ENCODE data around the gene TRIM6.
"Not testable (repeated sequence)": the region's sequence is repeated elsewhere in the genome, so short reads cannot be mapped to it uniquely, and the experiment has no call there.

The TRIM6 gene

GRCh38 chr11:5596607-5597201, at the start of gene TRIM6:
Gene TRIM6 (plus strand): TSS chr11:5596637. CDS start chr11:5596898, 261 bp downstream.
- no peak for DNase-seq

GRCh38 chr11:5547982-5548381, 48.5 kb upstream of the TRIM6 start:
- no peak for DNase-seq

GRCh38 chr11:5548440-5548839, 48.0 kb upstream of the TRIM6 start, which contains the start of gene OR52H1:
Gene OR52H1 (minus strand): TSS chr11:5548540. CDS start chr11:5545505, 3,035 bp downstream.
- no peak for DNase-seq

DNA sequence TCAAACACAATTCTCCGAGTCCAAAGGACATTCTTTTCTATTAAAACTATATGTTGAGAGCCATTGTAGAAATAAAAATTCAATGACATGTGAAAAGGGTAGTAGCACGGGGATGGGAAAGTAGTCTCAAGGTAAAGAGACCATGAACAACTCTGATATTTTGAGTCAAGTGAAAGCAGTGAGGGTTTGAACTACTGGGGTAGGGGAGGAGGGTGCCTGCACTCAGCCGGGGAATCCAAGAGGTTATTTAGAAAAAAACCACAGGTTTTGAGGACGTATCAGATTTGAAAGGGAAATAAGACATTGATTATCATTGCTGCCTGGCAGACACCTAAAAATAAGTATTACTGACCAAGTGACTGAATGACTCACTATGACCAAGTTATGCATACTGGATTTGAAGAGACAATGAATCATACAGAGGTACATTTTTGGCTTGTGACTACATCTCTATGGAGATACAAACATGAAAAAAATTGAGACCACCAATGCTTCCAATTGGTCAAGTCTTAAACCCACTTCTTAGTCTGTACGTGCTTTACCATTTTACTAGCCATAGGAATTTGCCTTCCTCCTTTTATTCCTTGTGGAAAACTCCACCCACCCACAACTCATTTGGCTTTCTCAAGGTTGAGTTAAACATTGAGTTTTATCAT, 45.9 kb upstream of the TRIM6 start:
- DNase-seq = no peak

- no peak for DNase-seq
These were observed 43.1 kb upstream of the TRIM6 start for GRCh38 chr11:5553343-5553742.

GRCh38 chr11:5556596-5557188, 39.7 kb upstream of the TRIM6 start:
- DNase-seq = no peak

DNA sequence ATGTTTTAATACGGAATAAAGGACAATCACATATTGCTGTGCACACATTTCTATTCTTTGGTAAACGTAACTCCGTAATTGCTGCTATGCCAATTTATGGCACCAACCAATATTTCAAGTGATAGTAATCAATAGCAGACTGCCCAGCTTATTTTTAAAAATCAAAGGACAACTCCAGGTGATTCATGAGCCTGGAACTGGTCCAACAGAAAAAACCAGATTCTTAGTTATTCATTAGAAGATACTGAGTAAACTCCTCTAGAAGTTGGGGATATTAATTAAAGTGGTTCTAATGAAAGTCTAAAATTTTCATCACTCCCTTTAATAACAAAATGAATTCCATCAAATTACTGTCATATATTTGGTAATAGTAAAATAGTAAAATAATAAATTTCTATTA, 38.7 kb upstream of the TRIM6 start:
- DNase-seq = no peak

GRCh38 chr11:5564259-5565019, 32.0 kb upstream of the TRIM6 start:
- DNase-seq = no peak

DNA sequence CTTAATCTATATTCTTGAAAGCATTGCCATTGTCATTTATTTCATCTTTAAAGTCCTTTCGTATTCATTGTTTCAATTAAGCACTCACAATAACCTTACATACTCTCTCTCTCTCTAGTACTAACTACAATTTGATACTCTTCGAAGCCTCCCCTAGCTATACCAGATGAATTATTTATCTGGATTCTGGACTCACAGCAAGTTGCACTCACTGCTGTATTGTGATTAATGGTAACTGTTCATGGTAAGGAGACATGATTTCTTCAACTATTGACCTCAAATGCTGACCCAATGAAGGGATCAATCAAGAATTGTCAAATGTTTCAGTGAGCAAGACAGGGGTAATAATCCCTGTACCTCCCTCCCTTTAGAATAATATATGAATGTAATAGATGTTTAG, 21.8 kb upstream of the TRIM6 start:
- DNase-seq = no peak

DNA sequence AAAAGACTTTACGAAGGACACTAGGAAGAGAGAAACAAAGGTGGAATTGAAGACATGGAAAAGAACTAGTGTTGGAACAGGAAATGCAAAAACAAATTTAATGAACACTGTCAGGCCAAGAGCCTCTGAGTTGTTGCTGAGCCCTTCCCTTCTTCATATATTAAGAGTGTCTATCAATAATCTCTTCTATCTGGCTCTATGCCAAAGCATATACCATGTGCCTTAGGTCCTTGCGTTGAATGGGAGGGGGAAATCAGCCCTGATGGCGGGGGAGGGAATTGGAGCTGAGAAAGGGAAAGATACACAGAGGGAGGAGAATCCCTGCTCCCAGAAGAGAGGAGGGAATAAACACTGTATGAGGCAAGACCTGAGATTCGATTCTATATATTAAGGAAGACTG, 21.3 kb upstream of the TRIM6 start:
- DNase-seq = no peak

GRCh38 chr11:5577101-5577500, 19.3 kb upstream of the TRIM6 start:
- DNase-seq = no peak

GRCh38 chr11:5580577-5580976, 15.9 kb upstream of the TRIM6 start, which contains the start of gene OR52B6:
Gene OR52B6 (plus strand): TSS chr11:5580877. CDS start chr11:5580877, 0 bp downstream.
- no peak for DNase-seq

DNA sequence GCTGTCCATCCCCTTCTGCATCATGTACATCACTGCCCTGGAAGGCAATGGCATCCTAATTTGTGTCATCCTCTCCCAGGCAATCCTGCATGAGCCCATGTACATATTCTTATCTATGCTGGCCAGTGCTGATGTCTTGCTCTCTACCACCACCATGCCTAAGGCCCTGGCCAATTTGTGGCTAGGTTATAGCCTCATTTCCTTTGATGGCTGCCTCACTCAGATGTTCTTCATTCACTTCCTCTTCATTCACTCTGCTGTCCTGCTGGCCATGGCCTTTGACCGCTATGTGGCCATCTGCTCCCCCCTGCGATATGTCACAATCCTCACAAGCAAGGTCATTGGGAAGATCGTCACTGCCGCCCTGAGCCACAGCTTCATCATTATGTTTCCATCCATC, 15.4 kb upstream of the TRIM6 start:
- DNase-seq = no peak

GRCh38 chr11:5584458-5584857, 12.0 kb upstream of the TRIM6 start:
- DNase-seq = not testable (repeated sequence)

- DNase-seq = not testable (repeated sequence)
These were observed 6.5 kb upstream of the TRIM6 start for GRCh38 chr11:5589906-5590305.

DNA sequence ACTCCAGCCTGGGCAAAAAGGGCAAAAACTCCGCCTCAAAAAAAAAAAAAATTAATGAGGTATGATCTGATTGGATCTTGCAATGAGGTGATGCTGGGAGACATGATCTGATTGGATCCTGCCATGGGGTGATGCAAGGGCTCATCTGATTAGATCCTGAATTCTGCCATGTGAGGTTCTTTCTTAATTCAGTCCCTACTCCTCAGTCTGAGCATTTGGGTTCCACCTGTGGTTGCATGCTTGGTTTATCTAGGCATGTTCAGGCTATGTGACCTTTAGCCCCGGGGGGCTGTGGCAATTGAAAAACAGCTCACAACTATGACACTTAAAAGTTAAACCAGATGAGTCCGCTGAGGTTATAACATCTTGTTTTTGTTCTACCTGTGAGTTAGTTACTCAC, 4.8 kb upstream of the TRIM6 start:
- no peak for DNase-seq

- no peak for DNase-seq
These were observed 3.8 kb upstream of the TRIM6 start for GRCh38 chr11:5592615-5593014.

GRCh38 chr11:5593146-5593545, 3.3 kb upstream of the TRIM6 start:
- DNase-seq = no peak

GRCh38 chr11:5597953-5598352, 1.5 kb downstream of the TRIM6 start:
- DNase-seq = no peak

DNA sequence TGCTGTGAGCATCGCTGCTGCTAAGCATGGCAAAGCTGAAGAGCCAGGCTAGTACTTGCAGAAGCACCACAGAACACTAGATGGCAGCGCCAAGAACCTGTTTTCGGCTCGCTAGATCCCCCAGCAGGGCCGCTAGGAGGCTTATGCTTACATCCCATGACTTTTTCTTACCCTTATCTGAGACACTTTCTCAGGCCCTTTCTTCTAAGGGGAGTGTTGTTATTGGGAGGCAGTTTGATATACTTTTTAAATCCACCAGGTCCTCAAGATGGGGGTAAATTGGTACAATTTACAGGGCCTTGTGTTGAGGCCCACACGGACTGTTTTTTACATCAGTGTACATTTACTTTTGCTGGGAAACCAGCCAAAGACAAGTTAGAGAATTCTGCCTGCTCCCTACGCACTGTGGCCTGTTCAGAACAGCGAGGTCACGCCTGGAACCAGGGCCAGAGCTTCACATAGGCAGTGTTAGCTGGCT, 4.0 kb downstream of the TRIM6 start:
- peak; percentile 63 for DNase-seq

- DNase-seq = not testable (repeated sequence)
These were observed 6.4 kb downstream of the TRIM6 start for GRCh38 chr11:5602791-5603190.

GRCh38 chr11:5603326-5603725, 6.9 kb downstream of the TRIM6 start:
- no peak for DNase-seq

DNA sequence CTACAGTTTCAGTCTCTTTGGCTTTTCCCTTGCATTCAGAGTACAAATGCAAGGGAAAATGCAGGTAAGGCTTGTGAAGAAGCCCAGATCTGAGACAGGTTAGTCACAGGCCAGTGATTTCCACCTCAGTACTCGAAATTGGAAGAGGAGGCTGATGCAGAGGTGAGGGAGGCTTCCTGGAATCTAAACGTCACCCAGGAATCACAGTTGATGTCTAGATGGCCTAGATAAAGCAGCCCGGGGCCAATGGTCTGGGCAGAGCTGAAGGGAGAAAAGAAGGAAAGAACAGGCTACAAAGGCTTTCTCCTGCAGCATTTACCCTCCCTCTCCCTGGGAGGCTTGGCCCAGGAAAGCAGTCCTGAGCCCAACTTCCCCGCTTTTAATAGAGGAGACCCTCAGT, 8.5 kb downstream of the TRIM6 start:
- DNase-seq = no peak

Measured in CD4-positive, alpha-beta T cell treated with Interleukin-21 for 1 hour (primary cell).